ENCODE results near the gene PTPRM.

- TF ChIP-seq CTCF (IDR thresholded peaks at IDR 0.05; ENCODE audit: control extremely low read depth in 1 of 3, insufficient read depth in 1 of 3, low read depth in 1 of 3, low read length in 3 of 3) (no peak), EP300 (IDR thresholded peaks at IDR 0.05; ENCODE audit: borderline replicate concordance in 1 of 2, low read depth in 2 of 2, low read length in 2 of 2) (no peak), NANOG (IDR thresholded peaks at IDR 0.05; ENCODE audit: insufficient read depth, low read depth, low read length, poor library complexity, severe bottlenecking) (no peak), GABPA (IDR thresholded peaks at IDR 0.05; ENCODE audit: borderline replicate concordance, insufficient read depth, low read length) (no peak), POLR2A (IDR thresholded peaks at IDR 0.05; ENCODE audit: control extremely low read depth in 1 of 2, low read depth in 2 of 2, low read length in 2 of 2) (no peak), RFX5 (IDR thresholded peaks at IDR 0.05; ENCODE audit: borderline replicate concordance, low read depth, low read length) (no peak), SUZ12 (IDR thresholded peaks at IDR 0.05; ENCODE audit: low read length) (no peak), SP2 (IDR thresholded peaks at IDR 0.05; ENCODE audit: low read length) (no peak), RAD21 (IDR thresholded peaks at IDR 0.05 in 1 of 2, conservative IDR thresholded peaks at IDR 0.05 in 1 of 2; ENCODE audit: low read depth in 2 of 2, low read length in 2 of 2) (no peak), GTF2F1 (IDR thresholded peaks at IDR 0.05; ENCODE audit: borderline replicate concordance, low read depth, low read length) (no peak), MAFK (IDR thresholded peaks at IDR 0.05; ENCODE audit: low read depth, low read length) (no peak), CHD1 (IDR thresholded peaks at IDR 0.05; ENCODE audit: low read depth, low read length) (no peak)
Measured at GRCh38 chr18:7630731-7631442, 63.8 kb downstream of the PTPRM start.
